Measurements from ENCODE around the gene PCDH15.

DNA sequence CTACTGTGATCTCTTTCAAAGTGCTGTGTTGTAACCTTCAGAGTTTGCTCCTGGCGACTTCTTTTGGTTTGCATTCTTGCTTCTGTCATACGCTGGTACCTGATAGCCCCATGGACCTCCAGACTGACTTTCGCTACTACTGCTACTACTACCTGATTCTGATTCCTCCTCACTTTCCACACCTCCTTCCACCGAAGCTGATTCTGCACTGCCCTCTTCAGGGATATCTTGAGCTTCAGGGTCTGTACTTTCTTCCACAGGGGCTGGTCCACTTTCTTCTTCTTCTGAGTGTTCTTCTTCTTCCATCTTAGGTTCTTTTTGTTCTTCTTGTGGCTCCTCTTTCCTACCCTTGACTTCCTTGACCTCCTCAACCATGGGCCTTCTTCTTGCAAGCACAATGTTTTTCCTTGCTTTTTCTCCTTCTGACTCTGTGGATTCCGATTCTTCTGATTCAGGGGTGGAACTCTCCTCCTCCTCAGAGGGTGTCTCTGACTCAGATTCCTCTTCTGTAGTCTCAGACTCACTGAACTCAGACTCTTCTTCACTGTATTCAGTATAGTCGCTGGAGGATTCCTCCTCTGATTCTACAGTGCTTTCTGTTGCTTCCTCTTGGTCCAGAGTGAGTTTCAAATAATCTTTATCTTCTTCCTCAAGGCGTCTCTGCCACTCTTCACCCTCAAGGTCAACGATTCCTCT is 992.2 kb downstream of the PCDH15 start:
- TF ChIP-seq, protein P1, sequence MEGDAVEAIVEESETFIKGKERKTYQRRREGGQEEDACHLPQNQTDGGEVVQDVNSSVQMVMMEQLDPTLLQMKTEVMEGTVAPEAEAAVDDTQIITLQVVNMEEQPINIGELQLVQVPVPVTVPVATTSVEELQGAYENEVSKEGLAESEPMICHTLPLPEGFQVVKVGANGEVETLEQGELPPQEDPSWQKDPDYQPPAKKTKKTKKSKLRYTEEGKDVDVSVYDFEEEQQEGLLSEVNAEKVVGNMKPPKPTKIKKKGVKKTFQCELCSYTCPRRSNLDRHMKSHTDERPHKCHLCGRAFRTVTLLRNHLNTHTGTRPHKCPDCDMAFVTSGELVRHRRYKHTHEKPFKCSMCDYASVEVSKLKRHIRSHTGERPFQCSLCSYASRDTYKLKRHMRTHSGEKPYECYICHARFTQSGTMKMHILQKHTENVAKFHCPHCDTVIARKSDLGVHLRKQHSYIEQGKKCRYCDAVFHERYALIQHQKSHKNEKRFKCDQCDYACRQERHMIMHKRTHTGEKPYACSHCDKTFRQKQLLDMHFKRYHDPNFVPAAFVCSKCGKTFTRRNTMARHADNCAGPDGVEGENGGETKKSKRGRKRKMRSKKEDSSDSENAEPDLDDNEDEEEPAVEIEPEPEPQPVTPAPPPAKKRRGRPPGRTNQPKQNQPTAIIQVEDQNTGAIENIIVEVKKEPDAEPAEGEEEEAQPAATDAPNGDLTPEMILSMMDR (IDR thresholded peaks at IDR 0.05) = no peak
- TF ChIP-seq POLR2A (IDR thresholded peaks at IDR 0.05) = no peak
